Epithelial cell of proximal tubule (primary cell): Measurements from ENCODE around the gene PSD. TPM values are rescaled to one million over a fixed set of nuclear protein-coding genes. Genes with fewer than 3 reads are reported as not detected.

Experiments used
- DNase-seq: peaks from one replicate; pipeline ENCODE4 v3.0.0-alpha.2; 2011; ENCODE audit warnings: low read depth
- H3K4me3 ChIP-seq: 2 replicates; pipeline ENCODE4 v1.5.1; 2011; ENCODE audit warnings: low read depth, mild to moderate bottlenecking, low read length
- CTCF ChIP-seq: conservative IDR thresholded peaks from 2 replicates; pipeline ENCODE4 v1.5.1; 2012; ENCODE audit warnings: low read depth, mild to moderate bottlenecking, low read length
- total RNA-seq: library from RNA; depleted of rRNA; stranded (reverse); fragments of >200 nt; gene quantifications from 2 replicates; pipeline ENCODE4 v1.2.3, GENCODE V29; 2015

PSD gene
- total RNA-seq, 1 donor from 2014 or later: 0.52 TPM

DNA sequence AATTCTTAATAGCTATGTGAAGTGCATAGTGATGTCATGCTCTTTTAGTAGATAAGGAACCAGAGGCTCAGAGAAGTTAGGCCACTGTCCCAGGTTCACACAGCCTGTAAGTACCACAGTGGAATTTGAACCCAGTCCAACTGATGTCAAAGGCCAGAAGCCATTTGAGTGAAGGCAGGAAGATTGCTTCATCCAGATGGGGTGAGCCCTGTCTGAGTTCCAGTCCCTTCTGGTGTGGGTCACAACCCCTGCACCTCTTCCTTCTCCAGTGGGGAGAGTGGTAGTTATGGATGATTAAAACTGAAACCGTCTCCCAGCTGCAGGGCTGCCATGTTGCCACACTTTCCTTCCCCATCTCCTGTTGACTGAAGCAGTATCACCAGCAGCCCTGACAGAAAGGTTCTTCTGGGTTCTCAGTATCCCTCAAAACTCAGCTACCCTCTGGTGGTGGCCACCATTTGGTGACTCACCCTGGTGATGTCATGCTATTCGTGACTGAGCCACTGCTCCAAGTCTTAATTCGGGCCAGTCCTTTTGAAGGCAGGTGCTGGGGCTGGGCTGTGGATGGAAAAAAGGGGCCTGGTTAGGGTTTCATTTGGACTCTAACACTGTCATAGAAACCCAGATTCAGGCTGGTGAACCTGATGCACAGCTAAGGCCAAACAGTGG lies 34.2 kb upstream of the PSD start:
- no peak for DNase-seq
- TF ChIP-seq CTCF: no peak
- H3K4me3 ChIP-seq: no peak overlapping the region

GRCh38 chr10:102451105-102451969 lies 32.8 kb upstream of the PSD start, which contains the start of gene C10orf95:
Gene C10orf95, minus strand, starts transcription at chr10:102451543. Its CDS starts 450 bp downstream, at chr10:102451093.
- peak within 1 kb of the TSS; percentile 95 for H3K4me3 ChIP-seq
- no peak for DNase-seq
- TF ChIP-seq CTCF: no peak

- DNase-seq: no peak
- TF ChIP-seq CTCF: no peak
- H3K4me3 ChIP-seq: peak overlapping the region; percentile 95
Measured at GRCh38 chr10:102450374-102451104, 32.0 kb upstream of the PSD start.

GRCh38 chr10:102450124-102450373 lies 31.5 kb upstream of the PSD start:
- peak overlapping the region; percentile 95 for H3K4me3 ChIP-seq
- DNase-seq: no peak
- TF ChIP-seq CTCF: no peak

DNA sequence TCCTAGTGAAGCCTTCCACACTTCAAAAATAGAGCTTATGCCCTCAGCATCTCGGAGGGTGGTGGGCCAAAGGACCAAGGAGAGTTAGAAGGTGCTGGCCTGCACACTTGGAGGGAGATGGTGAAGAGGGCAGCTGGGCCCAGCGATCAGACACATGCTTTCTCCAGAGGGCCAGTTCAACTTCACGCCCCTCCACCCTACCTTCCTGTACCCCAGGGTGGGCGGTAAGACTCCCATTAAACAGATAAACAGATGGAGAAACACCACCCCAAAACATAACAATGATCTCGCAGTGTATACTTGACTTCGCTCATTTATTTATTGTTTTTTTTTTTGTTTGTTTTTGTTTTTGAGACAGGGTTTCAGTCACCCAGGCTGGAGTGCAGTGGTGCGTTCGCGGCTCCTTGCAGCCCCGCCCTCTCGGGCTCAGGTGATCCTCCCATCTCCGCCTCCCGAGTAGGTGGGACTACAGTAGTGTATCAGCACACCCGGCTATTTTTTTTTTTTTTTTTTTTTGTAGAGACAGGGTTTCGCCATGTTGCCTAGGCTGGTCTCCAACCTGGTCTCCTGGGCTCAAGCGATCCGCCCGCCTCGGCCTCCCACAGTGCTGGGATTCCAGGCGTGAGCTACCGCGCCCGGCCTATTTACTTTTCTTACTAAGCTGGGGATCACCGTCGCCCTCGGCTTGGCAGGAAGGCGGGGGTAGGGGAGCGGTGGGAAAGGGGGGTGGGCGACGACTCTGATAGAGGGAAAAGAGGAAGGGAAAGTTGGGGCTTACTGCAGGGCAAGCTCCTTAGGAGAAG lies 30.9 kb upstream of the PSD start:
- no peak for DNase-seq
- peak overlapping the region; percentile 95 for H3K4me3 ChIP-seq
- TF ChIP-seq CTCF: no peak

DNA sequence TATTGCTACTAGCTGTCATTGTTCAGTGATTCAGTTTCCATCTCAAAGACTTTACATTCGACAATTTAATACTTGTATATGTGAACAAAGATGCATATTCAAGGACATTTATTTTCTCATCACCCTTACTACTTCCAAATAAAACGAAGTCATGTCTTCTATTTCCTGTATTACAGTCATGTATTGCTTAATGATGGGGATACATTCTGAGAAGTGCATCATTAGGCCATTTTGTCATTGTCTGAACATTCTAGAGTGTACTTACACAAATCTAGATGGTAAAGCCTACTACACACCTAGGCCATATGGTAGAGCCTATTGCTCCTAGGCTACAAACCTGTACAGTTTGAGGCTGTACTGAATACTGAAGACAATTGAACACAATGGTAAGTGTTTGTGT lies 26.3 kb upstream of the PSD start:
- no peak overlapping the region for H3K4me3 ChIP-seq
- no peak for TF ChIP-seq CTCF
- DNase-seq: no peak
